Dermis microvascular lymphatic vessel endothelial cell (primary cell): ENCODE results near the gene STEAP4. TPM values are rescaled to one million over a fixed set of nuclear protein-coding genes. Genes with fewer than 3 reads are reported as not detected.

ENCODE experiments used
- total RNA-seq: library from RNA; depleted of rRNA; stranded (reverse); fragments of >200 nt; gene quantifications from 2 replicates; pipeline ENCODE4 v1.2.1, GENCODE V29; 2014

Gene STEAP4
- total RNA-seq, 1 donor from 2014 or later, result not detected

Other genes starting within 250 kb of the STEAP4 start
- 110 and 119 TPM in 2 replicates for gene SRI, start 86.9 kb downstream of the STEAP4 start, total RNA-seq